Liver (tissue), 3 donors: ENCODE measurements around the gene GABARAPL2.
A peak's percentile ranks its signal among the peaks of the same experiment; 100 is the strongest.

Source experiments
- CTCF ChIP-seq: fragments of 150-350 bp; IDR thresholded peaks from 2 replicates; pipeline ENCODE4 v1.5.1; 2017; ENCODE audit warnings: improper control_type of control experiment, low read depth, low read length; ENCODE audit not compliant: missing input control
- FOXA1 ChIP-seq: IDR thresholded peaks from 2 replicates; pipeline ENCODE4 v1.6.1; 2016; ENCODE audit warnings: antibody characterized with exemption
- GABPA ChIP-seq, 2 donors: IDR thresholded peaks in 1 of 2; conservative IDR thresholded peaks in 1 of 2; 2 replicates each; pipeline ENCODE4 v1.6.1; 2016; ENCODE audit warnings: antibody characterized with exemption in 2 of 2, mild to moderate bottlenecking in 1 of 2, moderate library complexity in 1 of 2
- JUND ChIP-seq, 2 donors: IDR thresholded peaks; 2 replicates each; pipeline ENCODE4 v1.6.1; 2016; ENCODE audit warnings: antibody characterized with exemption in 2 of 2
- MAX ChIP-seq: IDR thresholded peaks from 2 replicates; pipeline ENCODE4 v1.6.1; 2016; ENCODE audit warnings: antibody characterized with exemption
- RXRA ChIP-seq, 2 donors: IDR thresholded peaks; 2 replicates each; pipeline ENCODE4 v1.6.1; 2017 to 2018; ENCODE audit warnings: antibody characterized with exemption in 2 of 2, mild to moderate bottlenecking in 1 of 2
- SP1 ChIP-seq: IDR thresholded peaks from 2 replicates; pipeline ENCODE4 v1.6.1; 2018; ENCODE audit warnings: antibody characterized with exemption, mild to moderate bottlenecking
- TAF1 ChIP-seq: conservative IDR thresholded peaks from 2 replicates; pipeline ENCODE4 v1.6.1; 2016; ENCODE audit warnings: antibody characterized with exemption, mild to moderate bottlenecking
- ZBTB33 ChIP-seq: IDR thresholded peaks from 2 replicates; pipeline ENCODE4 v1.6.1; 2016; ENCODE audit warnings: antibody characterized with exemption
- donor health status: healthy.
- donor health status: healthy.

- TF ChIP-seq CTCF (no peak), ZBTB33 (no peak), RXRA (IDR thresholded peaks at IDR 0.05) (peak; percentile 87 to 91), SP1 (peak; percentile 96), MAX (no peak), JUND (IDR thresholded peaks at IDR 0.05) (peak; percentile 96 to 99), GABPA (IDR thresholded peaks at IDR 0.05 in 1 of 2, conservative IDR thresholded peaks at IDR 0.05 in 1 of 2) (peak in 1 of 2 donors; percentile 3), FOXA1 (peak; percentile 75), TAF1 (no peak)
These were observed 38.3 kb upstream of the GABARAPL2 start for GRCh38 chr16:75527825-75528299.
